GM19193 (cell line): ENCODE data around the gene FOXRED2.

Source experiments
- POLR2A ChIP-seq: IDR thresholded peaks from 4 replicates; pipeline ENCODE4 v1.6.1; 2011; ENCODE audit not compliant: insufficient read depth, insufficient read length; ENCODE audit errors: extremely low read depth

FOXRED2 gene

GRCh38 chr22:36528795-36529751 lies 22.2 kb upstream of the FOXRED2 start, which contains the start of gene EIF3D:
Gene EIF3D, minus strand, starts transcription at chr22:36529166. Its CDS starts 3,045 bp downstream, at chr22:36526121.
- TF ChIP-seq POLR2A = peak; percentile 96

GRCh38 chr22:36528341-36528740 lies 21.5 kb upstream of the FOXRED2 start:
- no peak for TF ChIP-seq POLR2A

DNA sequence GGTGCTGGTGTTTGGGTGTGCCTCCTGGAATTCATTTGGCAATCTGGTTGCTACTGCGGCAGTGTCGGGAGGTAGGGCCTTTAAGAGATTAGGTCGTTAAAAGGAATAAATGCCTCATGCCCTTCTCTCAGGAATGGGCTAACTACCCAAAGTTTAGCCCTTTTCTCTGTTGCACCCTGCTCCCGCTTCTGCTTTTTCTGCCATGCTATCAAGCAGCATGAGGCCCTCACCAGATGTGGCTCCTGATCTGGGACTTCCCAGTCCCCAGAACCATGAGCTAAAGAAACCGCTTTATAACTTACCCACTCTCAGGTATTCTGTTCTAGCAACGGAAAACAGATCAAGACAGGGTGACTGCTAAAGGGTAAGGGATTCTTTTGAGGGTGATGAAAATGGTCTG lies 15.8 kb upstream of the FOXRED2 start:
- no peak for TF ChIP-seq POLR2A

GRCh38 chr22:36520423-36520822 lies 13.6 kb upstream of the FOXRED2 start:
- TF ChIP-seq POLR2A = no peak

DNA sequence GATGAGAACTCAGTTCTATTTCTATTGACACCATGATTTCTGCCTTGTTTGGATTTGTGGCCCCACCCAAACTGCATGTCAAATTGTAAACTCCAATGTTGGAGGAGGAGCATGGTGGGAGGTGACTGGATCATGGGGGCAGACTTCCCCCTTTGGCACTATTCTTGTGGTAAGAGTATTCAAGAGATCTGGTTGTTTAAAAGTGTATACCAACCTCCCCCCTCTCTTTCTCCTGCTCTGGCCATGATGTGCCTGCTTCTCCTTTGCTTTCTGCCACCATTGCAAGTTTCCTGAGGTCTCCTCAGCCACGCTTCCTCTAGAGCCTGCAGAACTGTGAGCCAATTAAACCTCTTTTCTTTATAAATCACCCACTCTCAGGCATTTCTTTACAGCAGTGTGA lies 7.9 kb upstream of the FOXRED2 start:
- no peak for TF ChIP-seq POLR2A

DNA sequence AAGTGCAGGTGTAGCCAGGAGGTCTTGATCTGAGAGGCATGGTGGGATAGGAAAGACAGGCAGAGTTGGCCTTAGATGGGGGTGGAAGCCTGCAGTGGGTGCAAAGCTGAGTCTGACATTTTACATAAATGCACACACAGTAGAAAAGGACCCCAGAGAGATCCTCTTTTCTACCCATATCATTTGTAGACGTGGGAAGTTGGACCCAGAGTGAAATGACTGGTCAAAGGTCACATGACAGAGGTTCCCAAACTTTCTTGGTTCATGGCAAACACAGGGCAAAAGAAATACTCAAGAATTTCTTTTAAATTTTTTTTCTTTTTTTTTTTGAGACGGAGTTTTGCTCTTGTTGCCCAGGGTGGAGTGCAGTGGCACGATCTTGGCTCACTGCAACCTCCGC lies 6.2 kb upstream of the FOXRED2 start:
- no peak for TF ChIP-seq POLR2A

- TF ChIP-seq POLR2A = no peak
These were observed 5.5 kb upstream of the FOXRED2 start for GRCh38 chr22:36512333-36512732.

GRCh38 chr22:36510966-36511881 lies 4.4 kb upstream of the FOXRED2 start:
- TF ChIP-seq POLR2A = no peak

DNA sequence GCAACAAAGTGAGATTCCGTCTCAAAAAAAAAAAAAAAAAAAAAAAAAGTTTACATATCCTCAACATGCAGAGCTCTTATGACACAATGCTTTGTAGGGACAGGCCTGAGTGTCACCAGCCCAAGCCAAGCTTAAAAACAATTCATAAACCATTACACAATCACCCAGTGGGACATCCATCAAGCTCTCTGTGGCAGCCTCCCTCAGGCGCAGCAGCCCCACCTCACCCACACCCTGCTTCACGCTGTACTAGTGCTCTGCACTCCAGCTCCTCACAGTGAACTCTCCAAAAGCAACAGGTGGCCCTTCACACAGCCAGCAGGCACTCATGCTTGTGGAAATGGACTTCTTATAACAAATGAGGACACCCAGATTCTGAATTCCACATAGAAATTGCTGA lies 3.5 kb upstream of the FOXRED2 start:
- TF ChIP-seq POLR2A = no peak

DNA sequence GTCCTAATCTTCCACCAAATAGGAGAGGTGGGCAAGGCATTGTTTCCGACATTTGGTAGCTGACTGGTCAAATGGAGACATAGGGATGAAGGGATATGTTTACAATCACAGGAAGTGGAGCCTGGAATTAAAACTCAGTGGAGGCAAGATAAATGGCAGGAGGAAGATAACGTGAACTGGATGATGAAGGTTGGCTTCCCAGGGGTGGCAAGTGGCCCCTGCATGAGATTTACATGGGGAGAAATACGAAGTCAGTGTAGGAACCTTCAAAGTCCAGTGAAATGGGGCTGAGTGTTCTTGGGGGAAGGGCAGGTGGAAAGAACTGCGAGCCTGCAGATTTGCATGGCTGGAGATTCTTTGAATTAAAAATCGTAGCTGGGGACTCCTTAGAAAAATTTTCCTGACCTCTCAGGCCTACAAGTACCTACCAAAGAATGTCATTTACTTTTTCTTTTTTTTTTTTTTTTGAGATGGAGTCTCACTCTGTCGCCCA lies 724 bp upstream of the FOXRED2 start:
- TF ChIP-seq POLR2A = no peak

- no peak for TF ChIP-seq POLR2A
These were observed 723 bp downstream of the FOXRED2 start for GRCh38 chr22:36505998-36506635.

DNA sequence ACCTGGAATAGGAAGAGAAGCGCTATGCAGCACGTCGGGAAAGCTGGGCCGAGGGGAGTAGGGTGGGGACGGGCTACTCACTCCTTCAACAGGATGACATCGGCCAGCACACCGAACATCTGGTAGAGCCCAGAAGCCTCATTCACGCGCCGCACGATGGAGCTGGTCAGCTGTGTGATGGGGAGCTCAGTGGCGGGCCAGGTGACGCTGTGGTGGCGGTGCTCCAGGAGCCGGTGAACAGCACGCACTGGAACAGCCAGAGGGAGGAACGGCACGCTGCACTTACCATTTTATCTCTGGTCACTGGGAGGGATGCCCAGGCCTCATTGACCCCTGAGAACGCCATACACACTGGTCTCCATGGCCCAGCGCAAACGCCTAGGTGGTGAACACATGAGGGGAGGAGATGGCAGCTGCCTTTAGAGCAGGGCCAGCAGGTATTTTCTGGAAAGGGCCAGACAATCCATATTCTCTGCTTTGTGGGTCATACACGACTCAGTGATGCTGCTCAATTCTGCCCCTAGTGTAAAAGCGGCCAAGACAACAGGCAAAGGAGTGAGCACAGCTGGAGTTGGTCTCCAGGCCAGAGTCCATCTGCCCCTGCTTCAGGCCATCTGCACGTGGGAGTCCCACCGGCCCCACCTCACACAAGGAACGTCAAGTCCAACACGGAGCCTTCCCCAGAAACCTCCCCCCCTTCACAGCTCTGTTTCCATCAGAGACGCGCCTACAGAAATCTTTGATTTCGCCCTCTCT lies 8.8 kb downstream of the FOXRED2 start:
- TF ChIP-seq POLR2A = no peak

DNA sequence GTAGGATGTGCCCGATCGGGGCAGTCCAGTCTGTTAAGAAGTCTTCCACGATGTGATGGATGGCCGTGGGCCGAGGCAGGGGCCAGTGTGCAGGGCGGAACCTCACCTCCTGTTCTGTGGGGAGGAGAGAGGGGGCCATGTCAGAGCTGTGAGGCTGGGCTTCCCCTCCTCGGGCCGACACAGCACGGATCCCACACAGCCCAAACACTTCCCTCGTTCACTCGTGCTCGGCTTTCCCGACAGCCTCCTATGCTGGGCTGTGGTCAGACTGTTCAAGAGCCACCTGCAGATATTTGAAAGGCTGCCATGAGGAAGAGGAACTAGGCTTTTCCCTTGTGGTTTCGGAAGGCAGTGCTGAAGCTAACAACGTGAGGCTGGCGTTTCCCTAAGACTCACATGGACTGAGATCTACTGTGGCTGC lies 13.1 kb downstream of the FOXRED2 start:
- no peak for TF ChIP-seq POLR2A

DNA sequence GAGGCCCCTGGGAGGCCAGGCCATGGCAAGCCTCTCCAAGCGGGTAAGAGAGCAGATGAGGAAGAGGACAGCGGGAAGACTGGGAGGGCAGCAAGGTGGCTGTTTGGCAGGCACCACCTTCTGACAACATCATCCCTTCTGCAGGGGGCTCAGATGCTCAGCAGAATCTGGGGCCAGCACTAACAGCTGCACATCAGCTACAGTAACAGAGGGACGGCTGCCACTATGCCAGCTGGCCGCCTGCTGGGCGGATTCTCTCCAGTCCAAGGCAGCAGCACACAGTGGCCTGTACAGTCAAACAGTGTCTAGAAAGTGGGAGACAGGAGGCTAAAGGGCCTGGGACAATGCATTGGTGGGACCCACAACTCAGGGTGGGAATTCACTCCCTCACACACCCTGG lies 14.7 kb downstream of the FOXRED2 start:
- TF ChIP-seq POLR2A = no peak
